SK-N-MC (cell line): Measurements from ENCODE around the gene MCM7.

Source experiments
- EZH2 ChIP-seq: fragments of 200-600 bp; sonication (generic); IDR thresholded peaks from one replicate; pipeline ENCODE4 v1.6.1; 2017; ENCODE audit warnings: antibody characterized with exemption
- POLR2AphosphoS5 ChIP-seq: IDR thresholded peaks from 2 replicates; pipeline ENCODE4 v1.6.1; 2012; ENCODE audit warnings: mild to moderate bottlenecking, low read depth, low read length, borderline replicate concordance

DNA sequence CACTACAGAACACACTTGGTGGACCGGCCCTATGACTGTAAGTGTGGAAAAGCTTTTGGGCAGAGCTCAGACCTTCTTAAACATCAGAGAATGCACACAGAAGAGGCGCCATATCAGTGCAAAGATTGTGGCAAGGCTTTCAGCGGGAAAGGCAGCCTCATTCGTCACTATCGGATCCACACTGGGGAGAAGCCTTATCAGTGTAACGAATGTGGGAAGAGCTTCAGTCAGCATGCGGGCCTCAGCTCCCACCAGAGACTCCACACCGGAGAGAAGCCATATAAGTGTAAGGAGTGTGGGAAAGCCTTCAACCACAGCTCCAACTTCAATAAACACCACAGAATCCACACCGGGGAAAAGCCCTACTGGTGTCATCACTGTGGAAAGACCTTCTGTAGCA is 37.0 kb downstream of the MCM7 start:
- no peak for TF ChIP-seq EZH2
- TF ChIP-seq POLR2AphosphoS5, result no peak
